ENCODE results near the gene CCDC9.

- TF ChIP-seq, protein P1, sequence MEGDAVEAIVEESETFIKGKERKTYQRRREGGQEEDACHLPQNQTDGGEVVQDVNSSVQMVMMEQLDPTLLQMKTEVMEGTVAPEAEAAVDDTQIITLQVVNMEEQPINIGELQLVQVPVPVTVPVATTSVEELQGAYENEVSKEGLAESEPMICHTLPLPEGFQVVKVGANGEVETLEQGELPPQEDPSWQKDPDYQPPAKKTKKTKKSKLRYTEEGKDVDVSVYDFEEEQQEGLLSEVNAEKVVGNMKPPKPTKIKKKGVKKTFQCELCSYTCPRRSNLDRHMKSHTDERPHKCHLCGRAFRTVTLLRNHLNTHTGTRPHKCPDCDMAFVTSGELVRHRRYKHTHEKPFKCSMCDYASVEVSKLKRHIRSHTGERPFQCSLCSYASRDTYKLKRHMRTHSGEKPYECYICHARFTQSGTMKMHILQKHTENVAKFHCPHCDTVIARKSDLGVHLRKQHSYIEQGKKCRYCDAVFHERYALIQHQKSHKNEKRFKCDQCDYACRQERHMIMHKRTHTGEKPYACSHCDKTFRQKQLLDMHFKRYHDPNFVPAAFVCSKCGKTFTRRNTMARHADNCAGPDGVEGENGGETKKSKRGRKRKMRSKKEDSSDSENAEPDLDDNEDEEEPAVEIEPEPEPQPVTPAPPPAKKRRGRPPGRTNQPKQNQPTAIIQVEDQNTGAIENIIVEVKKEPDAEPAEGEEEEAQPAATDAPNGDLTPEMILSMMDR (IDR thresholded peaks at IDR 0.05; ENCODE audit: low read depth, low read length) = no peak
- TF ChIP-seq EZH2phosphoT487 (IDR thresholded peaks at IDR 0.05; ENCODE audit: low read depth) = no peak
Measured at GRCh38 chr19:47209319-47210179, 46.8 kb upstream of the CCDC9 start.

Measured in OCI-LY3 (cell line).